Measurements from ENCODE around the gene FSTL5. TPM values are rescaled to one million over a fixed set of nuclear protein-coding genes. Genes with fewer than 3 reads are reported as not detected.

FSTL5 gene
- total RNA-seq, 1 experiment from 2014 or later = not detected

GRCh38 chr4:161822174-161822573, 341.6 kb downstream of the FSTL5 start:
- Histone ChIP-seq H3K23me2 (ENCODE audit: insufficient read length, low read depth, low read length, poor library complexity, severe bottlenecking) (no peaks in the 10 kb centered on the region), H4K8ac (replicated peaks; ENCODE audit: insufficient read length, low read depth, low read length) (no peak overlapping the region), H4K20me1 (ENCODE audit: control insufficient read depth, insufficient read depth, insufficient read length) (no peaks in the 10 kb centered on the region), H3K14ac (ENCODE audit: insufficient read depth, low read length) (no peak overlapping the region), H2AFZ (ENCODE audit: low read length) (no peak overlapping the region), H4K5ac (ENCODE audit: insufficient read length, low read depth, low read length) (no peak overlapping the region), H2BK5ac (ENCODE audit: insufficient read length, low read length) (no peak overlapping the region), H3K79me1 (ENCODE audit: insufficient read depth, low read depth, low read length, poor library complexity, severe bottlenecking) (no peaks in the 10 kb centered on the region), H3K18ac (ENCODE audit: insufficient read length, low read depth, low read length) (no peak overlapping the region), H3T11ph (ENCODE audit: low read length) (no peak overlapping the region), H4K91ac (ENCODE audit: insufficient read length, low read depth, low read length) (no peak overlapping the region), H3K4ac (ENCODE audit: low read depth, low read length) (no peak overlapping the region), H3K56ac (ENCODE audit: insufficient read length, low read depth, low read length) (no peak overlapping the region), H3K4me1 (ENCODE audit: insufficient read depth, low read length) (no peaks in the 10 kb centered on the region), H3K27me3 (ENCODE audit: insufficient read depth, low read length) (no peaks in the 10 kb centered on the region), H2BK15ac (ENCODE audit: low read depth, low read length) (no peak overlapping the region), H3K23ac (ENCODE audit: insufficient read length, low read depth, low read length) (no peak overlapping the region), H2BK12ac (ENCODE audit: insufficient read length, low read depth, low read length) (no peak overlapping the region), H3K79me2 (ENCODE audit: insufficient read depth, low read length) (no peaks in the 10 kb centered on the region), H3K27ac (ENCODE audit: insufficient read length, low read depth, low read length) (no peak overlapping the region), H2BK120ac (ENCODE audit: low read depth, low read length, poor library complexity, severe bottlenecking) (no peak overlapping the region), H3K4me2 (ENCODE audit: insufficient read depth, insufficient read length, low read length) (no peak overlapping the region), H3K9ac (ENCODE audit: extremely low read depth, insufficient read length, low read length) (no peak overlapping the region), H3K9me3 (ENCODE audit: control insufficient read depth, low read depth, low read length) (no peaks in the 10 kb centered on the region), H2AK5ac (ENCODE audit: insufficient read length, low read length) (no peak overlapping the region), H2BK20ac (ENCODE audit: low read depth, low read length, poor library complexity, severe bottlenecking) (no peak overlapping the region)
- WGBS (ENCODE audit: extremely low coverage, insufficient read length, low lambda C conversion rate) = no CpG with 5 or more reads among the region's 1 CpG
- Mint-ChIP-seq H3K4me3 (no peak overlapping the region), H3K4me1 (peaks cover 0 to 3% of the 10 kb centered on the region in 2 experiments; a peak in 2 of 4 replicates), H3K36me3 (ENCODE audit: insufficient read depth in 1 of 3, low read depth in 3 of 3) (no peaks in the 10 kb centered on the region), H3K27me3 (ENCODE audit: low read depth) (no peaks in the 10 kb centered on the region), H3K9me3 (peaks cover 0 to 3% of the 10 kb centered on the region in 2 experiments; a peak in 3 of 5 replicates), H3K27ac (no peak overlapping the region)
- TF ChIP-seq CTCF (conservative IDR thresholded peaks at IDR 0.05) = no peak
- DNase-seq = no peak

All from H9 (cell line).